SK-N-SH treated with all-trans-retinoic acid at 6 μM for 48 hours (cell line): ENCODE measurements around the gene CCDC82.

Experiments used
- ATAC-seq: fragments of 200-7000 bp; cut with Tn5 transposase; 3 replicates; pipeline ENCODE4 v1.9.1; 2020; ENCODE audit warnings: mild to moderate bottlenecking, moderate library complexity
- ARNTL ChIP-seq: fragments of 450-650 bp; formaldehyde crosslinking; IDR thresholded peaks from 2 replicates; pipeline ENCODE4 v1.5.0; 2020; ENCODE audit warnings: low read depth, mild to moderate bottlenecking, moderate library complexity, borderline replicate concordance
- BACH2 ChIP-seq: fragments of 250-450 bp; sonication (Bioruptor Pico); IDR thresholded peaks from 2 replicates; pipeline ENCODE4 v1.9.0; 2021; ENCODE audit warnings: mild to moderate bottlenecking, borderline replicate concordance
- CREB5 ChIP-seq: fragments of 250-450 bp; sonication (Bioruptor Pico); IDR thresholded peaks from 2 replicates; pipeline ENCODE4 v1.5.1; 2020; ENCODE audit warnings: low read depth, mild to moderate bottlenecking, moderate library complexity
- ISL1 ChIP-seq: fragments of 250-450 bp; sonication (Bioruptor Pico); IDR thresholded peaks from 2 replicates; pipeline ENCODE4 v2.1.2; 2022; ENCODE audit warnings: mild to moderate bottlenecking, moderate library complexity
- OSR1 ChIP-seq: fragments of 250-450 bp; sonication (Bioruptor Pico); IDR thresholded peaks from 2 replicates; pipeline ENCODE4 v1.8.0; 2022; ENCODE audit warnings: moderate library complexity, mild to moderate bottlenecking, inconsistent platforms
- PATZ1 ChIP-seq: fragments of 250-450 bp; sonication (Bioruptor Pico); IDR thresholded peaks from 2 replicates; pipeline ENCODE4 v1.8.0; 2020; ENCODE audit warnings: mild to moderate bottlenecking, moderate library complexity, borderline replicate concordance
- RARB ChIP-seq: fragments of 250-450 bp; sonication (Bioruptor Pico); IDR thresholded peaks from 2 replicates; pipeline ENCODE4 v1.8.0; 2021; ENCODE audit warnings: mild to moderate bottlenecking, moderate library complexity
- TCF4 ChIP-seq: fragments of 250-450 bp; sonication (Bioruptor Pico); IDR thresholded peaks from 2 replicates; pipeline ENCODE4 v1.8.0; 2021; ENCODE audit warnings: mild to moderate bottlenecking, moderate library complexity, borderline replicate concordance
- TOX ChIP-seq: fragments of 250-450 bp; sonication (Bioruptor Pico); IDR thresholded peaks from 2 replicates; pipeline ENCODE4 v1.8.0; 2021; ENCODE audit warnings: mild to moderate bottlenecking, moderate library complexity, borderline replicate concordance
- ZC3H10 ChIP-seq: fragments of 250-450 bp; sonication (Bioruptor Pico); IDR thresholded peaks from 2 replicates; pipeline ENCODE4 v1.5.1; 2021; ENCODE audit warnings: mild to moderate bottlenecking, moderate library complexity
- ZFP3 ChIP-seq: fragments of 250-450 bp; sonication (Bioruptor Pico); IDR thresholded peaks from 2 replicates; pipeline ENCODE4 v1.5.0; 2020; ENCODE audit warnings: mild to moderate bottlenecking, moderate library complexity
- ZFP30 ChIP-seq: fragments of 450-650 bp; formaldehyde crosslinking; IDR thresholded peaks from 2 replicates; pipeline ENCODE4 v1.5.0; 2022; ENCODE audit warnings: mild to moderate bottlenecking, moderate library complexity
- ZNF565 ChIP-seq: fragments of 450-650 bp; formaldehyde crosslinking; conservative IDR thresholded peaks from 2 replicates; pipeline ENCODE4 v1.5.0; 2020; ENCODE audit warnings: low read depth, mild to moderate bottlenecking, moderate library complexity
- ZNF70 ChIP-seq: fragments of 450-650 bp; formaldehyde crosslinking; IDR thresholded peaks from 2 replicates; pipeline ENCODE4 v1.5.0; 2020; ENCODE audit warnings: mild to moderate bottlenecking, moderate library complexity

The CCDC82 gene

GRCh38 chr11:96342961-96343711 is 46.6 kb downstream of the CCDC82 start, which contains the start of gene MAML2:
MAML2 (minus strand) TSS chr11:96343195; CDS start chr11:96341895, 1,300 bp downstream.
- ATAC-seq: peak; percentile 95
- TF ChIP-seq ZNF565 (CRISPR knock-in tag): no peak
- TF ChIP-seq ZFP3 (CRISPR knock-in tag): 0 out of 2 replicates have a peak, but pooled peaks have one; percentile 12
- no peak for TF ChIP-seq TCF4
- TF ChIP-seq TOX (CRISPR knock-in tag): no peak
- no peak for TF ChIP-seq ZC3H10 (CRISPR knock-in tag)

DNA sequence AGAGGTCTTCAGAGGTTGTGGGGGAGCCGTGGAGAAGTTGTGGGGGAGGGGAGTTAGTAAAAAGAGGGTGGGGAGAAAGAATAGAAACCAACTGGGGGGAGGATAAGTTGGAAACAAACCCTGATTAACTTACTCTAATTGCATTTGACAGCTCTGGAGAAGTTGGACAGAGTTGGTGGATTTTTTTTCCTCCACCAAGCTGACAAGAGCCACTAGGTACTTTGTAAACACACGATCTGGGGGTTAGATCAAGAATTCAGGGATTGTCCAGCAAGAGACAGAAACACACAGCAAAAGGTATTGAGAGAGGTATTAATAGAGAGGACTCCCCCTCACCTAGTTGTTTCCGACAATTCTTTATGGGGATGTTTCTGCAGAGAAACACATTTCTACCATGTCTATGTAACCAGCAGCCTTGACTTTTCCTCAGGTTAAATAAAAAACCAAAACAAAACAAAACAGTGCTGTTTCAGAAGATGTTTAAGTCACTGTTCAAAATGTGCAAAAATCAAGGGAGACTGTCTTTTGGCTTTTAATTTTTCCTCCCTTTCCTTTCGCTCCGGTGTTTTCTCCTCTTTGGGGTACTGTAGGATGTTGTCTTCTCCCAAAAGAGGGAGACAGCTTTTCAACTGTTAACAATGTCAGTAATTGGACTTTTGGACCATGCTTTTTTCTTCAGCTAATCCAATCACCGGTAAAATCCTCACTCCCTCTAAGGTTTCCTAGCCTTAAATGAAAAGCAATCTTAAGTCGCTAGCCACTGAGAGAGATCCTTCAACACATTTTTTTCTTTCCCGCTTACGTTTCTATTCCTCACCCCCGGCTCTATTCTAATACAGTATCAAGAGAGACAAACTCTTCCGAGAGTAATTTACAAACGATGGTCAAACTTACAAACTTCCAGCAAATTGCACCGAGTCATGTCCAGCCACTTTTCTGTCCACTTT is 47.4 kb downstream of the CCDC82 start:
- TF ChIP-seq PATZ1 (CRISPR knock-in tag) (no peak), ZFP30 (CRISPR knock-in tag) (no peak), TOX (CRISPR knock-in tag) (no peak), ZFP3 (CRISPR knock-in tag) (no peak)
- ATAC-seq: no peak; the same call in 2 of the 3 replicates

DNA sequence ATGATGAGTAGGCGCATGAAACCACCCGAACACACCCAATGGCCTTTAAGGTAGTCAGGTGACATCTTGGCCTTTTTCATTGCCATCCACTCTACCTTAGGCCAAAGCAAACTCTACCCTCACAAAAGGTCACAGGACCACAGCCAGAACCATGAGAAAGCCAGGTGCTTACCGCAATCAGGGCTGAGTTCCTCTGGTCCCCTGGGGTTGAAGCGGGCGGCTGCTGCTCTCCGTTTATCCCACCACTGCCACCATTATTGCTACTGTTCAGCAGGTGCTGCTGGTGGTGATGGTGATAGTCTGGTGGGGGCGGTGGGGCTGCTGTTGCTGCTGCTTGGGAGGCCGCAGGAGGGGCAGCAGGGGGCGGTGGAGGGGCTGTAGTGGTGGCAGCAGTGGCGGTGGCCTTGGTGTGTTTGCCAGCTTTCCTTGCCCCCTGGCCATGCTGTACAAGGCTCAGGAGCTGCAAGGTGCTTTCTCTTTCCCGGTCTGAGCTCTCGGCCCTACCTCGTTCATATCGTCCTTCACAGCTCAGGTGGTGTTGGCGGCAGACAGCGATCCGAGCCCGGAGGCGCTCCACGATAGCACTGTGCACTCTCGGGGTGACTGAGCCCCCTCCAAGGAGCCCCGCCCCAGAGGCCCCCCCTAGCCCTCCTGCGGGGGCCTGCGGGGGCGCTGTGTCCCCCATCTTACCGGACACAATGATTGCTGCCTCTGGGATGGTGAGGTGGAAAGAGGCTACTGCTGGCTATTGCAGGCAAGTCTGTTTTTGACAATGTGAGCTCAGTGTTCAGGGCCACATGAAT is 48.3 kb downstream of the CCDC82 start:
- TF ChIP-seq ZNF70 (CRISPR knock-in tag): 0 out of 2 replicates have a peak, but pooled peaks have one; percentile 35
- TF ChIP-seq PATZ1 (CRISPR knock-in tag): no peak; the same call in 1 of the 2 replicates
- no peak for TF ChIP-seq ZNF565 (CRISPR knock-in tag)
- ATAC-seq: peak; percentile 22

- no peak for TF ChIP-seq ARNTL (CRISPR knock-in tag)
- TF ChIP-seq TOX (CRISPR knock-in tag): no peak
- no peak for TF ChIP-seq ISL1 (CRISPR knock-in tag)
- TF ChIP-seq RARB (CRISPR knock-in tag): no peak
- TF ChIP-seq CREB5 (CRISPR knock-in tag): no peak
- TF ChIP-seq PATZ1 (CRISPR knock-in tag): no peak
- no peak for TF ChIP-seq OSR1 (CRISPR knock-in tag)
- no peak for TF ChIP-seq BACH2 (CRISPR knock-in tag)
- ATAC-seq: no peak
Measured at GRCh38 chr11:96340555-96340885, 49.2 kb downstream of the CCDC82 start.
